Heart left ventricle (tissue), 16 donors: ENCODE measurements around the gene CKMT2. TPM values are rescaled to one million over a fixed set of nuclear protein-coding genes. Genes with fewer than 3 reads are reported as not detected.

ENCODE experiments used
- ATAC-seq, 4 donors: fragments of 200-7000 bp; cut with Tn5 transposase; one replicate each; pipeline ENCODE4 v1.9.1; 2020 to 2022; ENCODE audit warnings: moderate library complexity in 4 of 4, mild to moderate bottlenecking in 3 of 4, moderate number of reproducible peaks in 1 of 4
- DNase-seq, 5 donors: peaks; one replicate each; pipeline ENCODE4 v3.0.0-alpha.2; 2020
- H3K27ac ChIP-seq, 12 donors: fragments of 200-600 bp; sonication (generic) in 4 of 12; one replicate each; pipeline versions ENCODE4 v1.5.0 to v1.8.0; 2016 to 2022; ENCODE audit warnings: mild to moderate bottlenecking in 2 of 12
- H3K27me3 ChIP-seq, 9 donors: fragments of 200-600 bp; sonication (generic) in 2 of 9; one replicate each; pipeline versions ENCODE4 v1.5.1 to v1.8.0; 2016 to 2022; ENCODE audit warnings: mild to moderate bottlenecking in 3 of 9
- H3K36me3 ChIP-seq, 9 donors: fragments of 200-600 bp; sonication (generic) in 2 of 9; one replicate each; pipeline versions ENCODE4 v1.5.0 to v1.8.0; 2018 to 2022; ENCODE audit warnings: mild to moderate bottlenecking in 2 of 9
- H3K4me1 ChIP-seq, 12 donors: fragments of 200-600 bp; sonication (generic) in 4 of 12; one replicate each; pipeline versions ENCODE4 v1.5.0 to v1.8.0; 2016 to 2022; ENCODE audit warnings: mild to moderate bottlenecking in 3 of 12
- H3K4me3 ChIP-seq, 12 donors: fragments of 200-600 bp; sonication (generic) in 4 of 12; one replicate each; pipeline versions ENCODE4 v1.5.0 to v1.8.0; 2017 to 2022; ENCODE audit warnings: mild to moderate bottlenecking in 9 of 12, moderate library complexity in 4 of 12
- H3K9me3 ChIP-seq, 12 donors: fragments of 200-600 bp; sonication (generic) in 4 of 12; one replicate each; pipeline versions ENCODE4 v1.5.0 to v1.8.0; 2016 to 2022; ENCODE audit warnings: mild to moderate bottlenecking in 1 of 12
- CTCF ChIP-seq, 12 donors: fragments of 200-600 bp; sonication (generic) in 4 of 12; IDR thresholded peaks; one replicate each; pipeline versions ENCODE4 v1.5.0 to v1.8.0; 2018 to 2022; ENCODE audit warnings: antibody characterized with exemption in 12 of 12, mild to moderate bottlenecking in 5 of 12
- POLR2A ChIP-seq, 2 donors: fragments of 450-650 bp; IDR thresholded peaks; one replicate each; pipeline ENCODE4 v1.6.1; 2017; ENCODE audit warnings: antibody characterized with exemption in 2 of 2, mild to moderate bottlenecking in 2 of 2, moderate library complexity in 2 of 2
- WGBS, 4 donors: extraction: QIAGEN DNeasy Blood & Tissue Kit in 2 of 4; methylation state at CpG; one replicate each; pipeline versions ENCODE4 v1.1.5 to v1.1.7; 2013 to 2018; 5-methylcytosine and 5-hydroxymethylcytosine counted together
- intact Hi-C, 10 donors: fragments of 100-400 bp; cut with DNase I; formaldehyde crosslinking; loops; one replicate each; pipeline versions ENCODE4 v1.11.1 to v1.14.2; 2022
- polyA plus RNA-seq, 2 donors: library from polyadenylated mRNA; stranded (reverse); fragments of 200-250 nt; gene quantifications; one replicate each; pipeline ENCODE4 v1.2.3, GENCODE V29; 2013
- total RNA-seq, 9 donors: library from RNA; depleted of rRNA in 2 of 9; stranded (reverse); fragments of >200 nt in 2 of 9; fragmentation: NEBNext Ultra II Directional in 3 of 9; extraction: Animal tissue kit (Norgen Biotek cat#: 25700) in 3 of 9; gene quantifications; one replicate each; pipeline versions ENCODE4 v1.1.0 to v1.2.4, GENCODE V29; 2016 to 2023
- donor health status: ischemic (EF 13 %, LVEDD 7.1; RV severe dilation, severe dysfunction).
- donor health status: healthy with polysubstance abuse.
- donor health status: DM: no; HTN: yes; CAD: no.
- donor health status: DM: no; HTN: no; CAD: no.
- donor health status: ischemic (EF 25% LVEDD 6.9; RV normal size, moderate dysfunction).
- donor health status: ischemic (EF 25% LVEDD 5.7; RV mildly dilated, moderate dysfunction).
- donor health status: healthy.
- donor health status: DM: yes; HTN: yes; CAD: no.
- donor health status: ischemic (EF 35%, LVEDD 5.7; RV mildly dilated, moderate dysfunction).
- donor health status: nonischemic (EF 11% LVEDD 7.7; RV severe dilation, severe dysfunction).
- donor health status: DM: yes; HTN: yes; CAD: no.
- donor health status: PGD.
- donor health status: ischemic (EF 29% LVEDD 5.4; RV normal size, mild dysfunction).
- donor health status: nonischemic (EF 23%, LVEDD 6.1; RV moderate dilation, normal function).

CKMT2 gene
- total and polyA plus RNA-seq, 11 donors = 890 to 3,872 (median 1,758) TPM

DNA sequence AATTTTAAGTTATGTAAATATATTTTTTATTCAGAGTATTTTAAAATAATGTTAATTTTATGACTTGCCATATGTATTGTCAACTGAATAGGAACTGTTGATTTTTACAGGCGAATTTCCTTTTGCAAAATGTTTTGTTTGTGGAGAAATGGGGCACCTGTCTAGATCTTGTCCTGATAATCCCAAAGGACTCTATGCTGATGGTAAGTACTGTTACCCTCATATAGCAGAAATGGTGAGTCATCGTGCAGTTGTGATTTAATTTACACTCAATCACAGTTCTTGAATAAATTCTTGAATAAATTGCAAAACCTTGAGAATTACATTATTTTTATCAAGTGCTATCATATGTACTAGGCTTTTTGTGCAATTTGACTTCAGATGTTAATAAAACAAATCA, 75.7 kb downstream of the CKMT2 start:
- ATAC-seq = no peak

DNA sequence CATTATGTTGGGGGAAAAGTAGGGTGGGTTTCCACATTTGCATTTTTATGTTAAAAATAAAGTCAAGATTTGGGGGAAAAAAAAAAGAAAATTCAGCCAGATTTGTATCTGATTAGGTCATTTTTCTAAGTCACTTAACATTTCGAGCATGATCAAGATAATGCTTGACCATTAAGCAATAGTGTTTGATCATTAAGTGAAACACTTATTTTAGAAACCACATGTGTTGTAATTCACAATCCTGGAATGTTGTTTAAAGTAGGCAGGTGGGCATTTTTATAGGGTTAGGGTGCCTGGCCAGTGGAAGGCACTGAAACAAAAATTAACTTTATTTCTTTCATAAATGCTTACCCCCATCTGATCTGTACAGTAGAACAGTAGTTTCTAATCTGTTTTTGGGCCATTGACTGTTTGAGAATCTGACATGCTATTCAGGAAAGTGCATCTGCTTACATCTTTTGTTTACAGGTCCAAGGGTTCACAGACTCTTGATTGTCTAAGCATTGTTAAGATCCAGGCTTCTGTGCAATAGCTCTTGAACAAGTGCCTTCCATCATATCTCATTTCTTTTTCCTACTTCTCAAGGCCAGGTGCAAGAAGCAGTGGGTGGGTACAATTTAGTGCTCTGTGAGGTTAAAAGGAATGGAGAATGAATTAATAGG, 77.4 kb downstream of the CKMT2 start:
- H3K4me1 ChIP-seq = no peaks in the 10 kb centered on the region
- H3K27ac ChIP-seq = no peak overlapping the region
- H3K36me3 ChIP-seq = peaks cover 0 to 76% (median 56%) of the 10 kb centered on the region in 9 donors
- no peak for DNase-seq
- no peak for ATAC-seq
- 79 to 94% (median 87%) methylated on average over 1 of the region's 1 CpG for WGBS, 4 donors
- no peak overlapping the region for H3K4me3 ChIP-seq
- H3K27me3 ChIP-seq = no peaks in the 10 kb centered on the region
- no peaks in the 10 kb centered on the region for H3K9me3 ChIP-seq
- TF ChIP-seq CTCF (IDR thresholded peaks at IDR 0.05) (no peak), POLR2A (IDR thresholded peaks at IDR 0.05) (no peak)
- intact Hi-C loops = no loop called here

More for the DNA sequence above, 75.7 kb downstream of the CKMT2 start:
- 94 to 97% (median 96%) methylated on average over 2 of the region's 2 CpGs for WGBS, 4 donors
- Histone ChIP-seq H3K36me3 (peaks cover 0 to 72% (median 57%) of the 10 kb centered on the region in 9 donors), H3K27ac (no peak overlapping the region), H3K4me1 (no peaks in the 10 kb centered on the region), H3K4me3 (no peak overlapping the region), H3K27me3 (no peaks in the 10 kb centered on the region), H3K9me3 (no peaks in the 10 kb centered on the region)
- no peak for DNase-seq
- intact Hi-C loops = loop anchor here in 4 of 10 donors (10.0 kb wide), 2 partner anchors 604 to 624 kb away; no protein-coding TSS in a partner anchor
- TF ChIP-seq POLR2A (IDR thresholded peaks at IDR 0.05) (no peak), CTCF (IDR thresholded peaks at IDR 0.05) (no peak)

DNA sequence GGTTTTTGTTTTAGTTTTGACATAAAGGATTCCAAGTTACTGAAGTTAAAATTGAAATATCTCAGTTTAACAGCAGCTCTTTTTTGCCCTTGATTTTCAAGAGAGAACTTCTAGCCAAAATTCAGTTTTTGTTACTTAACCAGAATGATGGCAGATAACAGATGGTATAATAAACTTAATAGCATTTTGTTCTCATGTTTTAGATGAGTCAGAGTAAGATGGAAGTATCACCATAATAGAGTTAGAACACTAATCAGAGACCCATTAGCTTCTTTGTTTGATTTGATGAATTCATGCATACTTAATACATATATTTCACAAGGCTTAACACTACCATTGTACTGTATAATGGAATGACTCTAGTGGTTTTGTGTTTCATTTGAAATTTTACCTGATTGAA, 80.2 kb downstream of the CKMT2 start:
- Histone ChIP-seq H3K36me3 (peaks cover 0 to 69% (median 56%) of the 10 kb centered on the region in 9 donors), H3K9me3 (no peaks in the 10 kb centered on the region), H3K27me3 (no peaks in the 10 kb centered on the region), H3K27ac (no peak overlapping the region), H3K4me3 (no peak overlapping the region), H3K4me1 (no peaks in the 10 kb centered on the region)
- ATAC-seq (no peak), DNase-seq (no peak)
- TF ChIP-seq POLR2A (IDR thresholded peaks at IDR 0.05) = no peak
- TF ChIP-seq CTCF (IDR thresholded peaks at IDR 0.05) = no peak
- intact Hi-C loops = no loop called here

GRCh38 chr5:81313686-81314085, 80.6 kb downstream of the CKMT2 start:
- DNase-seq (no peak), ATAC-seq (no peak)
- Histone ChIP-seq H3K4me1 (no peaks in the 10 kb centered on the region), H3K9me3 (no peaks in the 10 kb centered on the region), H3K27me3 (no peaks in the 10 kb centered on the region), H3K36me3 (peaks cover 0 to 65% (median 54%) of the 10 kb centered on the region in 9 donors), H3K27ac (no peak overlapping the region), H3K4me3 (no peak overlapping the region)
- no peak for TF ChIP-seq POLR2A (IDR thresholded peaks at IDR 0.05)
- no peak for TF ChIP-seq CTCF (IDR thresholded peaks at IDR 0.05)
- intact Hi-C loops = no loop called here
- whole genome bisulfite sequencing, 4 donors = 92 to 98% (median 95%) methylated on average over 3 of the region's 3 CpGs
